ENCODE results near the gene DEFB112.

- TF ChIP-seq ARNT (IDR thresholded peaks at IDR 0.05): no peak
- no peak for TF ChIP-seq NFRKB (IDR thresholded peaks at IDR 0.05)
- no peak for TF ChIP-seq FOXM1 (IDR thresholded peaks at IDR 0.05; ENCODE audit: borderline replicate concordance)
- no peak for TF ChIP-seq FOXK2 (IDR thresholded peaks at IDR 0.05)
- TF ChIP-seq SP1 (IDR thresholded peaks at IDR 0.05): no peak
- TF ChIP-seq SUZ12 (IDR thresholded peaks at IDR 0.05): no peak
- TF ChIP-seq, protein P1, sequence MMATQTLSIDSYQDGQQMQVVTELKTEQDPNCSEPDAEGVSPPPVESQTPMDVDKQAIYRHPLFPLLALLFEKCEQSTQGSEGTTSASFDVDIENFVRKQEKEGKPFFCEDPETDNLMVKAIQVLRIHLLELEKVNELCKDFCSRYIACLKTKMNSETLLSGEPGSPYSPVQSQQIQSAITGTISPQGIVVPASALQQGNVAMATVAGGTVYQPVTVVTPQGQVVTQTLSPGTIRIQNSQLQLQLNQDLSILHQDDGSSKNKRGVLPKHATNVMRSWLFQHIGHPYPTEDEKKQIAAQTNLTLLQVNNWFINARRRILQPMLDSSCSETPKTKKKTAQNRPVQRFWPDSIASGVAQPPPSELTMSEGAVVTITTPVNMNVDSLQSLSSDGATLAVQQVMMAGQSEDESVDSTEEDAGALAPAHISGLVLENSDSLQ (IDR thresholded peaks at IDR 0.05): no peak
Measured at GRCh38 chr6:50056242-50056641, 6.5 kb upstream of the DEFB112 start.

Data from HEK293T (cell line).